Astrocyte (in vitro differentiated cells and primary cell): ENCODE measurements around the gene RRP9.

Source experiments
- CTCF ChIP-seq: IDR thresholded peaks from 2 replicates; pipeline ENCODE4 v1.5.1; 2011; ENCODE audit warnings: low read depth, mild to moderate bottlenecking, inconsistent platforms, low read length, moderate library complexity; ENCODE audit not compliant: insufficient read depth
- EZH2 ChIP-seq: IDR thresholded peaks from 2 replicates; pipeline ENCODE4 v1.6.1; 2012; ENCODE audit warnings: mild to moderate bottlenecking, low read length, inconsistent platforms; ENCODE audit not compliant: insufficient read depth

- TF ChIP-seq CTCF (no peak), EZH2 (no peak)
These were observed 26.6 kb upstream of the RRP9 start for GRCh38 chr3:51968170-51968775.
